Chondrocyte (in vitro differentiated cells): Measurements from ENCODE around the gene PSTPIP1. TPM values are rescaled to one million over a fixed set of nuclear protein-coding genes. Genes with fewer than 3 reads are reported as not detected.

Experiments used
- DNase-seq: peaks from one replicate; pipeline ENCODE4 v3.0.0; 2021; ENCODE audit warnings: mixed read lengths, low spot score
- H3K27ac Mint-ChIP-seq: one replicate; pipeline ENCODE4 v1.8.0; 2021; ENCODE audit warnings: mild to moderate bottlenecking, moderate library complexity, mixed read lengths; ENCODE audit not compliant: unreplicated experiment
- H3K27me3 Mint-ChIP-seq: 2 replicates; pipeline ENCODE4 v1.8.0; 2021; ENCODE audit warnings: low read depth, mixed read lengths
- H3K36me3 Mint-ChIP-seq: 2 replicates; pipeline ENCODE4 v1.8.0; 2021; ENCODE audit warnings: low read depth, mixed read lengths
- H3K4me1 Mint-ChIP-seq: 2 replicates; pipeline ENCODE4 v1.8.0; 2021; ENCODE audit warnings: low read depth, mild to moderate bottlenecking, mixed read lengths
- H3K4me3 Mint-ChIP-seq: one replicate; pipeline ENCODE4 v1.8.0; 2021; ENCODE audit warnings: mild to moderate bottlenecking, moderate library complexity, mixed read lengths; ENCODE audit not compliant: unreplicated experiment
- H3K9me3 Mint-ChIP-seq: 2 replicates; pipeline ENCODE4 v1.8.0; 2021; ENCODE audit warnings: low read depth, mixed read lengths
- CTCF ChIP-seq: fragments of 200-600 bp; sonication (generic); IDR thresholded peaks from 2 replicates; pipeline ENCODE4 v1.5.0; 2021; ENCODE audit warnings: antibody characterized with exemption, mild to moderate bottlenecking, moderate library complexity
- total RNA-seq: library from RNA; stranded (reverse); gene quantifications from 3 replicates; pipeline ENCODE4 v1.2.1, GENCODE V29; 2021

The PSTPIP1 gene
- total RNA-seq, 1 donor from 2014 or later = not detected

GRCh38 chr15:77044228-77045042, 49.5 kb downstream of the PSTPIP1 start:
- H3K9me3 Mint-ChIP-seq = no peaks in the 10 kb centered on the region
- peak overlapping the region; percentile 71 for H3K27ac Mint-ChIP-seq
- H3K36me3 Mint-ChIP-seq = peaks cover 30% of the 10 kb centered on the region

GRCh38 chr15:77045985-77046384, 51.1 kb downstream of the PSTPIP1 start:
- Mint-ChIP-seq H3K36me3 (peaks cover 26% of the 10 kb centered on the region), H3K27me3 (no peaks in the 10 kb centered on the region), H3K4me1 (peaks cover 67% of the 10 kb centered on the region), H3K9me3 (no peaks in the 10 kb centered on the region), H3K4me3 (no peak overlapping the region), H3K27ac (no peak overlapping the region)
- TF ChIP-seq CTCF = no peak
- DNase-seq = no peak

More at GRCh38 chr15:77044228-77045042, 49.5 kb downstream of the PSTPIP1 start:
- no peak for TF ChIP-seq CTCF
- no peak overlapping the region for H3K4me3 Mint-ChIP-seq
- DNase-seq = no peak
- peaks cover 57% of the 10 kb centered on the region for H3K4me1 Mint-ChIP-seq
- H3K27me3 Mint-ChIP-seq = no peaks in the 10 kb centered on the region

- Mint-ChIP-seq H3K27ac (no peak overlapping the region), H3K4me3 (no peak overlapping the region), H3K36me3 (peaks cover 28% of the 10 kb centered on the region), H3K9me3 (no peaks in the 10 kb centered on the region), H3K27me3 (no peaks in the 10 kb centered on the region), H3K4me1 (peaks cover 65% of the 10 kb centered on the region)
- no peak for TF ChIP-seq CTCF
- DNase-seq = no peak
Observed at GRCh38 chr15:77046704-77047412, 51.9 kb downstream of the PSTPIP1 start.

GRCh38 chr15:77048135-77048876, 53.4 kb downstream of the PSTPIP1 start:
- Mint-ChIP-seq H3K9me3 (no peaks in the 10 kb centered on the region), H3K36me3 (peaks cover 30% of the 10 kb centered on the region), H3K27me3 (no peaks in the 10 kb centered on the region), H3K27ac (peak overlapping the region; percentile 66), H3K4me1 (peaks cover 65% of the 10 kb centered on the region), H3K4me3 (no peak overlapping the region)
- no peak for TF ChIP-seq CTCF
- DNase-seq = no peak

- no peak for DNase-seq
- Mint-ChIP-seq H3K27me3 (no peaks in the 10 kb centered on the region), H3K36me3 (peaks cover 18% of the 10 kb centered on the region), H3K9me3 (no peaks in the 10 kb centered on the region), H3K27ac (no peak overlapping the region), H3K4me1 (peaks cover 51% of the 10 kb centered on the region), H3K4me3 (no peak overlapping the region)
- TF ChIP-seq CTCF = no peak
Observed at GRCh38 chr15:77052556-77052955, 57.6 kb downstream of the PSTPIP1 start.
